Gastroesophageal sphincter (tissue), 4 donors: ENCODE results near the gene CD48. TPM values are rescaled to one million over a fixed set of nuclear protein-coding genes. Genes with fewer than 3 reads are reported as not detected.

ENCODE experiments used
- ATAC-seq: fragments of 150-250 bp; one replicate; pipeline ENCODE4 v1.9.1; 2016; ENCODE audit warnings: mild to moderate bottlenecking, moderate library complexity
- H3K27ac ChIP-seq, 4 donors: fragments of 200-600 bp; sonication (generic) in 3 of 4; 1 replicate in 3 of 4; 2 replicates in 1 of 4; pipeline ENCODE4 v1.5.1; 2016 to 2019
- H3K27me3 ChIP-seq: fragments of 200-600 bp; sonication (generic); one replicate; pipeline ENCODE4 v1.5.1; 2019
- H3K36me3 ChIP-seq, 2 donors: fragments of 200-600 bp; sonication (generic); one replicate each; pipeline ENCODE4 v1.5.1; 2019; ENCODE audit warnings: control low read depth in 1 of 2
- H3K4me1 ChIP-seq, 3 donors: fragments of 200-600 bp; sonication (generic); 1 replicate in 2 of 3; 2 replicates in 1 of 3; pipeline ENCODE4 v1.5.1; 2016 to 2019; ENCODE audit warnings: control low read depth in 2 of 3
- H3K4me3 ChIP-seq, 2 donors: fragments of 200-600 bp; sonication (generic); one replicate each; pipeline ENCODE4 v1.5.1; 2019; ENCODE audit warnings: mild to moderate bottlenecking in 1 of 2, moderate library complexity in 1 of 2
- H3K9me3 ChIP-seq, 3 donors: fragments of 200-600 bp; sonication (generic); one replicate each; pipeline ENCODE4 v1.5.1; 2017 to 2019; ENCODE audit warnings: control low read depth in 2 of 3
- EP300 ChIP-seq: sonication (generic); formaldehyde crosslinking; IDR thresholded peaks from one replicate; pipeline ENCODE4 v1.6.1; 2017; ENCODE audit warnings: antibody characterized with exemption, mild to moderate bottlenecking
- POLR2A ChIP-seq, 2 donors: fragments of 450-650 bp; IDR thresholded peaks; one replicate each; pipeline ENCODE4 v1.6.1; 2017; ENCODE audit warnings: antibody characterized with exemption in 2 of 2, mild to moderate bottlenecking in 2 of 2, moderate library complexity in 1 of 2
- POLR2AphosphoS5 ChIP-seq: sonication (generic); formaldehyde crosslinking; IDR thresholded peaks from one replicate; pipeline ENCODE4 v1.6.1; 2017; ENCODE audit warnings: antibody characterized with exemption
- WGBS, 2 donors: methylation state at CpG; one replicate each; pipeline ENCODE4 v1.1.5; 2018; ENCODE audit warnings: low coverage in 1 of 2; 5-methylcytosine and 5-hydroxymethylcytosine counted together
- total RNA-seq, 4 donors: library from RNA; depleted of rRNA; stranded (reverse); fragments of >200 nt; gene quantifications; one replicate each; pipeline ENCODE4 v1.1.0, GENCODE V29; 2016
- TF ChIP-seq, protein P1 (sequence below), 4 experiments: fragments of 200-600 bp in 2 of 4; fragments of 450-650 bp in 2 of 4; sonication (generic) in 1 of 4; IDR thresholded peaks; one replicate each; pipeline ENCODE4 v1.5.1; 2017 to 2019; ENCODE audit warnings: antibody characterized with exemption in 4 of 4, mild to moderate bottlenecking in 2 of 4, moderate library complexity in 2 of 4

Gene CD48
- total RNA-seq, 4 donors from 2014 or later: 2.2 to 8.5 (median 4.5) TPM; not detected in 1

DNA sequence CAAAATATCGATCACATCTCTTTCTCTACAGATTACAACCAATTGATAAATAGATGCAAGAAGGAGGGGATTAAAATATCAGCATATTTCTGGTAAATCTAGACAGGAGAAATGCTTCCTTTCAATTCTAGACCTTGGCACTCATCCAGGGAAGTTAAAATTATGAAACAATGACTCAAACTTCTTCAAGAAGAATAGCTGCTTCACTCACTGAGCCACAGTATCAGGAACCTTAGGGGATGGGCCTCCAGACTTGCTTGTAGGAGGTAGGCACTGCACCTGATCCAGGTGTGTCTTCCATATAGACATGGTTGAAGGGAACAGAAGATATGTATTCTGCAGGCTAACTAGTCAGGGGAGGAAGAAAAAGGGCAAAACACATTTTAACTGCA lies 37.3 kb upstream of the CD48 start:
- no peaks in the 10 kb centered on the region for H3K9me3 ChIP-seq
- H3K36me3 ChIP-seq: no peaks in the 10 kb centered on the region
- TF ChIP-seq POLR2AphosphoS5 (no peak), EP300 (no peak), POLR2A (IDR thresholded peaks at IDR 0.05) (no peak)
- TF ChIP-seq, protein P1, sequence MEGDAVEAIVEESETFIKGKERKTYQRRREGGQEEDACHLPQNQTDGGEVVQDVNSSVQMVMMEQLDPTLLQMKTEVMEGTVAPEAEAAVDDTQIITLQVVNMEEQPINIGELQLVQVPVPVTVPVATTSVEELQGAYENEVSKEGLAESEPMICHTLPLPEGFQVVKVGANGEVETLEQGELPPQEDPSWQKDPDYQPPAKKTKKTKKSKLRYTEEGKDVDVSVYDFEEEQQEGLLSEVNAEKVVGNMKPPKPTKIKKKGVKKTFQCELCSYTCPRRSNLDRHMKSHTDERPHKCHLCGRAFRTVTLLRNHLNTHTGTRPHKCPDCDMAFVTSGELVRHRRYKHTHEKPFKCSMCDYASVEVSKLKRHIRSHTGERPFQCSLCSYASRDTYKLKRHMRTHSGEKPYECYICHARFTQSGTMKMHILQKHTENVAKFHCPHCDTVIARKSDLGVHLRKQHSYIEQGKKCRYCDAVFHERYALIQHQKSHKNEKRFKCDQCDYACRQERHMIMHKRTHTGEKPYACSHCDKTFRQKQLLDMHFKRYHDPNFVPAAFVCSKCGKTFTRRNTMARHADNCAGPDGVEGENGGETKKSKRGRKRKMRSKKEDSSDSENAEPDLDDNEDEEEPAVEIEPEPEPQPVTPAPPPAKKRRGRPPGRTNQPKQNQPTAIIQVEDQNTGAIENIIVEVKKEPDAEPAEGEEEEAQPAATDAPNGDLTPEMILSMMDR (IDR thresholded peaks at IDR 0.05): no peak
- H3K27ac ChIP-seq: no peak overlapping the region
- H3K4me1 ChIP-seq: no peaks in the 10 kb centered on the region
- H3K27me3 ChIP-seq: peaks cover 7% of the 10 kb centered on the region
- 79 to 100% methylated on average over 1 of the region's 1 CpG for WGBS, 2 donors
- no peak overlapping the region for H3K4me3 ChIP-seq
- no peak for ATAC-seq

DNA sequence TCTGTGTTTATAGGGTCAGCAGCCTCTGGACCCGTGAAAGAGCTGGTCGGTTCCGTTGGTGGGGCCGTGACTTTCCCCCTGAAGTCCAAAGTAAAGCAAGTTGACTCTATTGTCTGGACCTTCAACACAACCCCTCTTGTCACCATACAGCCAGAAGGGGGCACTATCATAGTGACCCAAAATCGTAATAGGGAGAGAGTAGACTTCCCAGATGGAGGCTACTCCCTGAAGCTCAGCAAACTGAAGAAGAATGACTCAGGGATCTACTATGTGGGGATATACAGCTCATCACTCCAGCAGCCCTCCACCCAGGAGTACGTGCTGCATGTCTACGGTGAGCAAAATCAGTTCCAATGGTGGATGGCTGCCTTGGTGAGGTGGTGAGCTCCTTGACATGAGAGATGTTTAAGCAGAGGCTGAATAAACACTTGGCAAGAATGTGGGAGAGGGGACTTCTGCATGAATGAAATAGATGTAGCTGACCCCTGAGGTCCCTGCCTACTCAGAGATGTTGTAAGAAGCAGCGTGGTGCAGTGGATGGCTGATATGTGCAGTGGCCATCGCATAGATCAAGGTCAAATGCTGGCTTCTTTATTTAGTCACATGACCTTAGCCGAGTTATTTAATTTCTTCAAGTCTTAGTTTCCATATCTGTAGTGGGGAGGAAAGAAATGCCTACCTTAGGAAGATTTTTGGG lies 36.7 kb upstream of the CD48 start:
- Histone ChIP-seq H3K27me3 (peaks cover 7% of the 10 kb centered on the region), H3K4me1 (no peaks in the 10 kb centered on the region), H3K9me3 (no peaks in the 10 kb centered on the region), H3K36me3 (no peaks in the 10 kb centered on the region), H3K4me3 (no peak overlapping the region), H3K27ac (no peak overlapping the region)
- no peak for TF ChIP-seq POLR2AphosphoS5
- TF ChIP-seq, protein P1 (IDR thresholded peaks at IDR 0.05): no peak
- TF ChIP-seq POLR2A (IDR thresholded peaks at IDR 0.05): no peak
- TF ChIP-seq EP300: no peak
- no peak for ATAC-seq
- 78 to 85% methylated on average over 3 to 7 of the region's 10 CpGs for WGBS, 2 donors

DNA sequence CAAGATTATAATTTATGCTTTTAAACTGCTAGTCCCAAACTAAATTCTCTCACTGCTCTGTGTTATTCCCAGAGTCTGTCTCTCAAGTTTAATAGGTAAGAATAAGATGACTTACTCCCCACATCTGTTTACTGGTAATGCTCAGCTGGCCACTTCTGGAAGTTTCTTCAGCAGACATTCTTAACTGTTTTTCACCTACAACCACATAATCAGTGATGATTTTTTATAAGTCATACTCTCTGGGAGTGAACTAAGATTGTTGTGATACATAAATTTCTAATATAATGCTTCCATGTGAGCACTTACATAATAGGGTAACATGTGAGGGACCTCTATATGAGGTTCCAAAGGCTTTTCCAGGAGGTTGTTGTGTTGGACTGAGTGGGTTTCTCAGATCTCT lies 36.1 kb upstream of the CD48 start:
- Histone ChIP-seq H3K27me3 (peaks cover 7% of the 10 kb centered on the region), H3K4me3 (no peak overlapping the region), H3K4me1 (no peaks in the 10 kb centered on the region), H3K36me3 (no peaks in the 10 kb centered on the region), H3K27ac (no peak overlapping the region), H3K9me3 (no peaks in the 10 kb centered on the region)
- no peak for TF ChIP-seq POLR2A (IDR thresholded peaks at IDR 0.05)
- TF ChIP-seq, protein P1 (IDR thresholded peaks at IDR 0.05): no peak
- no peak for ATAC-seq

DNA sequence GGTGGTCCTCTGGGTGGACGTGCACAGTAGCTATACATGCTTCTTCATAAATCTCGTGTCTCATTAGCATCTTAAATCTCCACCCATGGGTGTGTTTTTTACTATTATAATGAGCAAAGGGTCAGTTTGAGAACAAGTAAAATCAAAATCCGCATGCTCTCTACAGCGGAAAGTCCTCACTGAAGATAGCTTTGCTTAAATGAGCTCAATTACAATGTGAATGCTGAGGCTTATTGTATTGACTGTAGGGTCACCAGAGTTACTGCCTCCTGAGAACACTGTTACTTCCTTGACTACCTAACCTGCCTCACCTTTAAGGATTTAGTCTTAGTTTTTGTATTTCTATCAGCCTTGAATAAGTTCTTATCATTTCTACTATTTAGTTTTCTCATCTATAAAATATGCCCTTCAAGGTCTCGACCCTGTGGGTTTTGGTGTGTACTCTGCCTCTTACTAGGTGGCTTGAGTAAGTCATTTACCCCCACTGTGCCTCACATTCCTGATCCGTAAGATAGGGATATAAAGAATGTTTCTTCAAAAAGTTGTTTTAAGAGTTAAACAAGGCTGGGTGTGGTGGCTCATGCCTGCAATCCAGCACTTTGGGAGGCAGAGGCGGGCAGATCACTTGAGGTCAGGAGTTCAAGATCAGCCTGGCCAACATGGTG lies 35.3 kb upstream of the CD48 start:
- TF ChIP-seq POLR2A (IDR thresholded peaks at IDR 0.05): no peak
- TF ChIP-seq POLR2AphosphoS5: no peak
- TF ChIP-seq, protein P1 (IDR thresholded peaks at IDR 0.05): no peak
- TF ChIP-seq EP300: no peak
- H3K27me3 ChIP-seq: peaks cover 7% of the 10 kb centered on the region
- WGBS, 2 donors: 67 to 74% methylated on average over 4 to 6 of the region's 7 CpGs
- no peaks in the 10 kb centered on the region for H3K36me3 ChIP-seq
- no peak overlapping the region for H3K27ac ChIP-seq
- no peaks in the 10 kb centered on the region for H3K4me1 ChIP-seq
- no peak for ATAC-seq
- no peak overlapping the region for H3K4me3 ChIP-seq
- H3K9me3 ChIP-seq: no peaks in the 10 kb centered on the region

DNA sequence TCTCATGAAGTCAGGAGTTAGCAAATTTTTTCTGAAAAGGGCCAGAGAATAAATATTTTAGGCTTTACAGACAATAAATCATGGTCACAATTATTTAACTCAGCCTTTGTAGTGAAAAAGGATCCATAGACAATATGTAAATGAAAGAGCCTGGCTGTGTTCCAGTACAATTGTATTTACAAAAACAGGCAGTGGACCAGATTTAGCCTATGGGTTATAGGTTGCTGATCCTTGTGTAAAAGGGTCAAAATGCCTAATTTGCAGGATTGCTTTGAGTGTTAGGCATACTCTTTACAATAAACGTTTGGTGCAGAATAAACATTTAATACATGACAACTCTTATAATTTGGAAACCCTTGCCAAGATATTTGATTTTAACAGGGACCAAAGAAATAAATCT lies 33.9 kb upstream of the CD48 start:
- no peak overlapping the region for H3K27ac ChIP-seq
- no peaks in the 10 kb centered on the region for H3K36me3 ChIP-seq
- H3K4me3 ChIP-seq: no peak overlapping the region
- H3K9me3 ChIP-seq: no peaks in the 10 kb centered on the region
- no peaks in the 10 kb centered on the region for H3K4me1 ChIP-seq
- TF ChIP-seq POLR2A (IDR thresholded peaks at IDR 0.05): no peak
- no peak for TF ChIP-seq POLR2AphosphoS5
- TF ChIP-seq, protein P1 (IDR thresholded peaks at IDR 0.05): no peak
- no peak for TF ChIP-seq EP300
- WGBS, 2 donors: 23 to 24% methylated on average over 1 of the region's 1 CpG
- ATAC-seq: no peak
- peaks cover 10% of the 10 kb centered on the region for H3K27me3 ChIP-seq
